ENCODE measurements around the gene MGMT. TPM values are rescaled to one million over a fixed set of nuclear protein-coding genes. Genes with fewer than 3 reads are reported as not detected.

Gene MGMT
- total and polyA plus RNA-seq, 9 of the 15 experiments (the other 6 are each of a cell fraction or from before 2014, with no cell fraction given): 0.03 to 0.29 (median 0.11) TPM; not detected in 4

DNA sequence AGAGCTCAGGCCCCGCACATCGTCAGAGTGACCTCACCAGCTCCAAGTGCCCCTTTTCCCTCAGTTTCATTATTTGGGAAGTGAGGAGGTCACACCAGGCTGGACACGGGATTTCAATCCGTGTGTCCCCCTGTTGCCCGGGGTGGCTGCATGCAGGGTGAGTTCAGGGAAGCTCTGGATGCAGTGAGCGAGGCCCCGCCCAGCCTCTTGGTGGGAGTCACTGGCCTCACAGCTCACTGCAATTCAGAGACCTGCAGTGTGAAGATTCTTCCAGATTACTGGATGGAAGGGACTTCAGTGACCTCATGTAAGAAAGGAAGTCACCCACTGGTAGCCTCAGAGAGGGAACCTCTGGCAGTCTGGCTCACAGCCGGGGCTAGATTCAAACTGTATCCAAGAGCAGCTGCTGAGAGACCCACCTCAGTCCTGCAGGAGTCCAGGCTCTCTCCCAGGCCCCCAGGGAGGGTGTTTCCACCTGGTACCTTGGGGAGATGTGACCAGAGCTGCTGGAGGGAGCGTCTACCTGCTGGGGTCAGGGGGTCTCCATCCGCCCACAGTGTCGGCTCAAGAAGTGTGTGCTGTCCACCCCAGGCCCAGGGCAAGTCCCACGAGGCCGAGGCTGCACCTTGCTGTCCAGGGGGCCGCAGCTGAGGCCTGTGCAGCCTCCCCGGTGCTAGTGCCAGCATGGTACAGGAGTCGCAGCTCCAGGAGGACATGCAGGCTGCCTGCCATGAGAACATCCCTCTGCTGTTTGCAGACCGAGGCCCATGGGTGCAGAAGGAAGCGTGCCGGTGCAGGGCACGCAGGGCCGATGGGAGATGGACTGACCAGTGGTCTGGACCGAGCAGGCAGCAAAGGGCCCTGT lies 54.4 kb downstream of the MGMT start (continued):
- TF ChIP-seq, protein P1, sequence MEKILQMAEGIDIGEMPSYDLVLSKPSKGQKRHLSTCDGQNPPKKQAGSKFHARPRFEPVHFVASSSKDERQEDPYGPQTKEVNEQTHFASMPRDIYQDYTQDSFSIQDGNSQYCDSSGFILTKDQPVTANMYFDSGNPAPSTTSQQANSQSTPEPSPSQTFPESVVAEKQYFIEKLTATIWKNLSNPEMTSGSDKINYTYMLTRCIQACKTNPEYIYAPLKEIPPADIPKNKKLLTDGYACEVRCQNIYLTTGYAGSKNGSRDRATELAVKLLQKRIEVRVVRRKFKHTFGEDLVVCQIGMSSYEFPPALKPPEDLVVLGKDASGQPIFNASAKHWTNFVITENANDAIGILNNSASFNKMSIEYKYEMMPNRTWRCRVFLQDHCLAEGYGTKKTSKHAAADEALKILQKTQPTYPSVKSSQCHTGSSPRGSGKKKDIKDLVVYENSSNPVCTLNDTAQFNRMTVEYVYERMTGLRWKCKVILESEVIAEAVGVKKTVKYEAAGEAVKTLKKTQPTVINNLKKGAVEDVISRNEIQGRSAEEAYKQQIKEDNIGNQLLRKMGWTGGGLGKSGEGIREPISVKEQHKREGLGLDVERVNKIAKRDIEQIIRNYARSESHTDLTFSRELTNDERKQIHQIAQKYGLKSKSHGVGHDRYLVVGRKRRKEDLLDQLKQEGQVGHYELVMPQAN (IDR thresholded peaks at IDR 0.05; ENCODE audit: borderline replicate concordance): no peak
- TF ChIP-seq STAT5A (IDR thresholded peaks at IDR 0.05; ENCODE audit: borderline replicate concordance, low read length) (no peak), ZNF253 (CRISPR knock-in tag; conservative IDR thresholded peaks at IDR 0.05) (no peak), DPF2 (IDR thresholded peaks at IDR 0.05) (no peak), TBP (optimal IDR thresholded peaks at IDR 0.05; ENCODE audit: low read depth, low read length) (no peak), TBL1XR1 (IDR thresholded peaks at IDR 0.05; ENCODE audit: low read length in 2 of 2) (no peak), NFE2L1 (tag; IDR thresholded peaks at IDR 0.05; ENCODE audit: borderline replicate concordance, low read depth) (no peak), RFX1 (IDR thresholded peaks at IDR 0.05) (no peak), XRCC3 (IDR thresholded peaks at IDR 0.05) (no peak), FOSL1 (tag; conservative IDR thresholded peaks at IDR 0.05) (no peak)

Measured in K562 (cell line).